ENCODE results near the gene THAP6.

DNA sequence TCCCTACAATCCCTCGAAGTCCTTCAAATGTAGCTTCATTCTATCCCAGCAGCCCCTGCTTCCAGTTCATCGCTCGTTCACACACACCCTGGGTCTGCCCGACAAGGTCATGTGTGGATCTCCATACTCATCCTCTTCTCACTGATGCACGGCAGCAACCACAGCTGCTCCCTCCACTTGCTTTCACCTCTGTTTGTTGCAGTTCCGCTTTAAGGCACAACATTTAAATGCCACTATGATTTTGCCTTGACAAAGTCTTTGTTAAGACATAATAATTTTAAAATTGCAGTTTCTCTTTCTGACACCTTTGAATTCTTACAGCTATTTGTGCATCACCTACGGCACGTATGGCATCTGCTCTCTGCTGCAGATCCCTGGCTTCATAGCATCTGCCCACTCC lies 43.4 kb downstream of the THAP6 start:
- TF ChIP-seq SP1 (IDR thresholded peaks at IDR 0.05) (no peak), TAF1 (conservative IDR thresholded peaks at IDR 0.05) (no peak), GABPA (IDR thresholded peaks at IDR 0.05 in 1 of 2, conservative IDR thresholded peaks at IDR 0.05 in 1 of 2) (no peak), NR2F2 (IDR thresholded peaks at IDR 0.05) (no peak), MAX (IDR thresholded peaks at IDR 0.05) (no peak), REST (IDR thresholded peaks at IDR 0.05) (no peak)
- TF ChIP-seq, protein P1, sequence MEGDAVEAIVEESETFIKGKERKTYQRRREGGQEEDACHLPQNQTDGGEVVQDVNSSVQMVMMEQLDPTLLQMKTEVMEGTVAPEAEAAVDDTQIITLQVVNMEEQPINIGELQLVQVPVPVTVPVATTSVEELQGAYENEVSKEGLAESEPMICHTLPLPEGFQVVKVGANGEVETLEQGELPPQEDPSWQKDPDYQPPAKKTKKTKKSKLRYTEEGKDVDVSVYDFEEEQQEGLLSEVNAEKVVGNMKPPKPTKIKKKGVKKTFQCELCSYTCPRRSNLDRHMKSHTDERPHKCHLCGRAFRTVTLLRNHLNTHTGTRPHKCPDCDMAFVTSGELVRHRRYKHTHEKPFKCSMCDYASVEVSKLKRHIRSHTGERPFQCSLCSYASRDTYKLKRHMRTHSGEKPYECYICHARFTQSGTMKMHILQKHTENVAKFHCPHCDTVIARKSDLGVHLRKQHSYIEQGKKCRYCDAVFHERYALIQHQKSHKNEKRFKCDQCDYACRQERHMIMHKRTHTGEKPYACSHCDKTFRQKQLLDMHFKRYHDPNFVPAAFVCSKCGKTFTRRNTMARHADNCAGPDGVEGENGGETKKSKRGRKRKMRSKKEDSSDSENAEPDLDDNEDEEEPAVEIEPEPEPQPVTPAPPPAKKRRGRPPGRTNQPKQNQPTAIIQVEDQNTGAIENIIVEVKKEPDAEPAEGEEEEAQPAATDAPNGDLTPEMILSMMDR (IDR thresholded peaks at IDR 0.05; ENCODE audit: low read depth, low read length, missing input control): no peak
- TF ChIP-seq, protein P2, sequence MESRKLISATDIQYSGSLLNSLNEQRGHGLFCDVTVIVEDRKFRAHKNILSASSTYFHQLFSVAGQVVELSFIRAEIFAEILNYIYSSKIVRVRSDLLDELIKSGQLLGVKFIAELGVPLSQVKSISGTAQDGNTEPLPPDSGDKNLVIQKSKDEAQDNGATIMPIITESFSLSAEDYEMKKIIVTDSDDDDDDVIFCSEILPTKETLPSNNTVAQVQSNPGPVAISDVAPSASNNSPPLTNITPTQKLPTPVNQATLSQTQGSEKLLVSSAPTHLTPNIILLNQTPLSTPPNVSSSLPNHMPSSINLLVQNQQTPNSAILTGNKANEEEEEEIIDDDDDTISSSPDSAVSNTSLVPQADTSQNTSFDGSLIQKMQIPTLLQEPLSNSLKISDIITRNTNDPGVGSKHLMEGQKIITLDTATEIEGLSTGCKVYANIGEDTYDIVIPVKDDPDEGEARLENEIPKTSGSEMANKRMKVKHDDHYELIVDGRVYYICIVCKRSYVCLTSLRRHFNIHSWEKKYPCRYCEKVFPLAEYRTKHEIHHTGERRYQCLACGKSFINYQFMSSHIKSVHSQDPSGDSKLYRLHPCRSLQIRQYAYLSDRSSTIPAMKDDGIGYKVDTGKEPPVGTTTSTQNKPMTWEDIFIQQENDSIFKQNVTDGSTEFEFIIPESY (IDR thresholded peaks at IDR 0.05): no peak
